ENCODE measurements around the gene MYBBP1A. TPM values are rescaled to one million over a fixed set of nuclear protein-coding genes. Genes with fewer than 3 reads are reported as not detected.

MYBBP1A gene
- total RNA-seq, 1 experiment from 2014 or later = 130 TPM

DNA sequence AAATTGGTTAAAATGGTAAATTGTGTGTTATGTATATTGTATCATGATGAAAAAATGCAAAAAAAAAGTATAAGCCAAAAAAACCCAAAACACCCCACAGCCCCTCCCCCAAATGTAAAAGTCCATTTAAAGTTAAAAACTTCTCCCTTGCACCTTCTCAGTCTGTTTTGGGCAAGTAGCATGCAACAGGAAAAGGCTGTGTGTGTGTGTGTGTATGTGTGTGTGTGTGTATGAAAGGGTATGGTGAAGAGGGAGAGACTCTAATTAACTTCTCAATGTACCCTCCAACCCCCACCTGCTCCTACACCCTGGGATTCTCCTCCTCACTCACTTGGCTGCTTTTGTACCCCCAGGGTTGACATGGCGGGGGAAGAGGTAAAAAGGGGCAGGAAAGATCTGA is 14.4 kb upstream of the MYBBP1A start (continued):
- TF ChIP-seq, protein P1, sequence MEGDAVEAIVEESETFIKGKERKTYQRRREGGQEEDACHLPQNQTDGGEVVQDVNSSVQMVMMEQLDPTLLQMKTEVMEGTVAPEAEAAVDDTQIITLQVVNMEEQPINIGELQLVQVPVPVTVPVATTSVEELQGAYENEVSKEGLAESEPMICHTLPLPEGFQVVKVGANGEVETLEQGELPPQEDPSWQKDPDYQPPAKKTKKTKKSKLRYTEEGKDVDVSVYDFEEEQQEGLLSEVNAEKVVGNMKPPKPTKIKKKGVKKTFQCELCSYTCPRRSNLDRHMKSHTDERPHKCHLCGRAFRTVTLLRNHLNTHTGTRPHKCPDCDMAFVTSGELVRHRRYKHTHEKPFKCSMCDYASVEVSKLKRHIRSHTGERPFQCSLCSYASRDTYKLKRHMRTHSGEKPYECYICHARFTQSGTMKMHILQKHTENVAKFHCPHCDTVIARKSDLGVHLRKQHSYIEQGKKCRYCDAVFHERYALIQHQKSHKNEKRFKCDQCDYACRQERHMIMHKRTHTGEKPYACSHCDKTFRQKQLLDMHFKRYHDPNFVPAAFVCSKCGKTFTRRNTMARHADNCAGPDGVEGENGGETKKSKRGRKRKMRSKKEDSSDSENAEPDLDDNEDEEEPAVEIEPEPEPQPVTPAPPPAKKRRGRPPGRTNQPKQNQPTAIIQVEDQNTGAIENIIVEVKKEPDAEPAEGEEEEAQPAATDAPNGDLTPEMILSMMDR (IDR thresholded peaks at IDR 0.05 in 2 of 3, conservative IDR thresholded peaks at IDR 0.05 in 1 of 3; ENCODE audit: borderline replicate concordance in 1 of 3, insufficient read depth in 1 of 3, low read depth in 2 of 3, low read length in 2 of 3) = no peak
- no peak for TF ChIP-seq JUND (IDR thresholded peaks at IDR 0.05)

GRCh38 chr17:4566785-4567184 is 11.6 kb upstream of the MYBBP1A start:
- H3K4me1 ChIP-seq (ENCODE audit: control insufficient read depth in 1 of 2, insufficient read depth in 2 of 2, low read length in 2 of 2) = peaks cover 3 to 16% of the 10 kb centered on the region in 2 experiments; a peak in 3 of 4 replicates
- ChIA-PET RAD21 (ENCODE audit: low non-redundant PET in 1 of 2, low total read pairs in 2 of 2, uncharacterized antibody in 2 of 2, unreplicated experiment in 2 of 2) (interaction anchor here (0.6 to 1.7 kb wide), 7 partner anchors 58 to 239 kb away, joined by 3 to 10 read pairs (median 4); partner anchors contain the start of gene ARRB2 (in 1 of the 2)), CTCF (interaction anchor here (0.5 to 3.3 kb wide), 29 partner anchors 10 to 379 kb away, joined by 3 to 59 read pairs (median 4); partner anchors contain the start of genes CHRNE, MYBBP1A, SMTNL2 and SPNS2), POLR2A (interaction anchor here (1.0 to 1.8 kb wide), 4 partner anchors 11 to 60 kb away, joined by 3 to 8 read pairs (median 4); partner anchors contain the start of genes MYBBP1A and SMTNL2)
- no TSS peak for BruUV-seq (replicated peaks)
- no peaks in the 10 kb centered on the region for H3K27me3 ChIP-seq (ENCODE audit: insufficient read depth, low read length)
- H3K4me3 ChIP-seq (replicated peaks in 1 of 2; ENCODE audit: low read depth in 1 of 2, low read length in 2 of 2) = no peak overlapping the region
- DNase-seq (ENCODE audit: low read depth, low spot score) (peak; percentile 66), ATAC-seq (peak; percentile 86)
- intact Hi-C loops (cut with micrococcal nuclease) = loop anchor here (1.0 kb wide), 2 partner anchors 60 to 323 kb away; no protein-coding TSS in a partner anchor
- H3K9me3 ChIP-seq (ENCODE audit: control insufficient read depth in 1 of 2, insufficient read depth in 1 of 2, low read depth in 1 of 2, low read length in 2 of 2) = no peaks in the 10 kb centered on the region
- no peaks in the 10 kb centered on the region for H3K36me3 ChIP-seq (ENCODE audit: control insufficient read depth in 1 of 2, insufficient read depth in 2 of 2, low read length in 2 of 2)
- H2AFZ ChIP-seq (ENCODE audit: low read depth, low read length, poor library complexity, severe bottlenecking) = peak overlapping the region; percentile 85
- H3K9ac ChIP-seq (ENCODE audit: low read length) = 0 out of 2 replicates have a peak overlapping the region, but pooled peaks have one; percentile 8
- H3K4me2 ChIP-seq (ENCODE audit: low read length) = peak overlapping the region; percentile 53; the same call in 1 of the 2 replicates
- H3K27ac ChIP-seq (ENCODE audit: low read depth, low read length) = no peak overlapping the region
- H3K79me2 ChIP-seq (ENCODE audit: insufficient read depth, low read length) = no peaks in the 10 kb centered on the region
- no peaks in the 10 kb centered on the region for H3K9me2 ChIP-seq (ENCODE audit: insufficient read depth)
- TF ChIP-seq EGR1 (IDR thresholded peaks at IDR 0.05; ENCODE audit: low read depth) (no peak), ZFX (IDR thresholded peaks at IDR 0.05) (no peak), YY1 (IDR thresholded peaks at IDR 0.05; ENCODE audit: extremely low read depth, insufficient replicate concordance, low read depth, low read length) (no peak), ELF1 (IDR thresholded peaks at IDR 0.05; ENCODE audit: borderline replicate concordance, low read depth) (no peak), ZBTB33 (IDR thresholded peaks at IDR 0.05; ENCODE audit: extremely low read depth, insufficient replicate concordance, low read length) (no peak), SIN3A (IDR thresholded peaks at IDR 0.05; ENCODE audit: low read depth) (no peak), POLR2A (IDR thresholded peaks at IDR 0.05; ENCODE audit: borderline replicate concordance, extremely low read depth, insufficient read depth, insufficient read length) (no peak), FOSL1 (IDR thresholded peaks at IDR 0.05; ENCODE audit: low read depth) (no peak), ATF3 (IDR thresholded peaks at IDR 0.05) (no peak), RAD21 (IDR thresholded peaks at IDR 0.05; ENCODE audit: low read depth) (peak; percentile 86)
- TF ChIP-seq, protein P1 (IDR thresholded peaks at IDR 0.05 in 2 of 3, conservative IDR thresholded peaks at IDR 0.05 in 1 of 3; ENCODE audit: borderline replicate concordance in 1 of 3, insufficient read depth in 1 of 3, low read depth in 2 of 3, low read length in 2 of 3) = peak; percentile 82 to 90 (median 83)
- H4K20me1 ChIP-seq (ENCODE audit: insufficient read depth) = no peaks in the 10 kb centered on the region
